GM23338 (cell line): Measurements from ENCODE around the gene COBL. TPM values are rescaled to one million over a fixed set of nuclear protein-coding genes. Genes with fewer than 3 reads are reported as not detected.

Source experiments
- ATAC-seq: fragments of 200-7000 bp; cut with Tn5 transposase; 3 replicates; pipeline ENCODE4 v1.9.1; 2020
- DNase-seq: peaks from one replicate; pipeline ENCODE4 v3.0.0-alpha.2; 2015; ENCODE audit warnings: low spot score
- H2AFZ ChIP-seq: fragments of 200-600 bp; sonication (generic); 2 replicates; pipeline ENCODE4 v1.8.0; 2016; ENCODE audit warnings: antibody characterized with exemption, mild to moderate bottlenecking, moderate library complexity
- H3F3A ChIP-seq: fragments of 200-600 bp; sonication (generic); replicated peaks from 2 replicates; pipeline ENCODE4 v1.8.0; 2017; ENCODE audit warnings: antibody characterized with exemption, mixed run types, low read depth
- H3K27ac ChIP-seq: fragments of 200-600 bp; sonication (generic); 2 replicates; pipeline ENCODE4 v1.6.1; 2016; ENCODE audit warnings: low read depth
- H3K27me3 ChIP-seq: fragments of 200-600 bp; sonication (generic); 2 replicates; pipeline ENCODE4 v1.8.0; 2016; ENCODE audit warnings: mild to moderate bottlenecking, mixed run types, moderate library complexity; ENCODE audit not compliant: insufficient read depth
- H3K36me3 ChIP-seq: fragments of 200-600 bp; sonication (generic); 2 replicates; pipeline ENCODE4 v1.8.0; 2016; ENCODE audit warnings: mild to moderate bottlenecking; ENCODE audit not compliant: insufficient read depth
- H3K4me1 ChIP-seq: fragments of 200-600 bp; sonication (generic); 2 replicates; pipeline ENCODE4 v1.8.0; 2016; ENCODE audit warnings: mild to moderate bottlenecking, moderate library complexity; ENCODE audit not compliant: insufficient read depth
- H3K4me2 ChIP-seq: fragments of 200-600 bp; sonication (generic); 2 replicates; pipeline ENCODE4 v1.7.1; 2017; ENCODE audit warnings: mixed run types
- H3K4me3 ChIP-seq: fragments of 200-600 bp; sonication (generic); 2 replicates; pipeline ENCODE4 v1.6.1; 2016; ENCODE audit warnings: mixed run types
- H3K79me2 ChIP-seq: fragments of 200-600 bp; sonication (generic); replicated peaks from 2 replicates; pipeline ENCODE4 v1.8.0; 2017; ENCODE audit warnings: mild to moderate bottlenecking; ENCODE audit not compliant: insufficient read depth
- H3K9me2 ChIP-seq: fragments of 200-600 bp; sonication (generic); 2 replicates; pipeline ENCODE4 v1.8.0; 2017; ENCODE audit not compliant: insufficient read depth
- H4K20me1 ChIP-seq: fragments of 200-600 bp; sonication (generic); replicated peaks from 2 replicates; pipeline ENCODE4 v1.8.0; 2017; ENCODE audit warnings: mild to moderate bottlenecking; ENCODE audit not compliant: insufficient read depth
- H3K27ac Mint-ChIP-seq: 2 replicates; pipeline ENCODE4 v1.8.0; 2020; ENCODE audit warnings: inconsistent platforms, mild to moderate bottlenecking, moderate library complexity, mixed read lengths
- H3K27me3 Mint-ChIP-seq: 3 replicates; pipeline ENCODE4 v1.8.0; 2022; ENCODE audit warnings: low read depth, mild to moderate bottlenecking, moderate library complexity, mixed read lengths, inconsistent platforms; ENCODE audit not compliant: insufficient read depth, poor library complexity
- H3K36me3 Mint-ChIP-seq: 3 replicates; pipeline ENCODE4 v1.8.0; 2021; ENCODE audit warnings: low read depth, mild to moderate bottlenecking, inconsistent platforms, moderate library complexity, mixed read lengths
- H3K4me1 Mint-ChIP-seq: 3 replicates; pipeline ENCODE4 v1.8.0; 2020; ENCODE audit warnings: mild to moderate bottlenecking, inconsistent platforms, mixed read lengths
- H3K4me3 Mint-ChIP-seq: 3 replicates; pipeline ENCODE4 v1.8.0; 2021; ENCODE audit warnings: moderate library complexity, mild to moderate bottlenecking, inconsistent platforms, mixed read lengths
- H3K9me3 Mint-ChIP-seq: 3 replicates; pipeline ENCODE4 v1.8.0; 2020; ENCODE audit warnings: moderate library complexity, mild to moderate bottlenecking, inconsistent platforms, mixed read lengths
- CREB1 ChIP-seq: fragments of 250-450 bp; sonication (Bioruptor Pico); IDR thresholded peaks from 2 replicates; pipeline ENCODE4 v1.5.0; 2020; ENCODE audit warnings: low read depth, mild to moderate bottlenecking, moderate library complexity
- EZH2 ChIP-seq: fragments of 200-600 bp; sonication (generic); IDR thresholded peaks from one replicate; pipeline ENCODE4 v1.8.0; 2017; ENCODE audit warnings: antibody characterized with exemption, mild to moderate bottlenecking, low read depth; ENCODE audit not compliant: unreplicated experiment
- EZH2phosphoT487 ChIP-seq: fragments of 200-600 bp; sonication (generic); IDR thresholded peaks from one replicate; pipeline ENCODE4 v1.8.1; 2018; ENCODE audit warnings: antibody characterized with exemption; ENCODE audit not compliant: unreplicated experiment
- JUNB ChIP-seq: IDR thresholded peaks from one replicate; pipeline ENCODE4 v1.6.1; 2016; ENCODE audit warnings: antibody characterized with exemption; ENCODE audit not compliant: unreplicated experiment
- NANOG ChIP-seq: IDR thresholded peaks from 2 replicates; pipeline ENCODE4 v1.6.1; 2016; ENCODE audit warnings: antibody characterized with exemption, borderline replicate concordance
- REST ChIP-seq: IDR thresholded peaks from one replicate; pipeline ENCODE4 v1.6.1; 2018; ENCODE audit warnings: antibody characterized with exemption; ENCODE audit not compliant: unreplicated experiment
- STAT1 ChIP-seq: IDR thresholded peaks from one replicate; pipeline ENCODE4 v1.6.1; 2016; ENCODE audit warnings: antibody characterized with exemption; ENCODE audit not compliant: unreplicated experiment
- ZNF114 ChIP-seq: fragments of 250-450 bp; sonication (Bioruptor Pico); IDR thresholded peaks from 2 replicates; pipeline ENCODE4 v1.5.0; 2020; ENCODE audit warnings: mild to moderate bottlenecking, moderate library complexity
- ZNF331 ChIP-seq: fragments of 250-450 bp; sonication (Bioruptor Pico); IDR thresholded peaks from 2 replicates; pipeline ENCODE4 v1.5.0; 2020; ENCODE audit warnings: low read depth, mild to moderate bottlenecking, moderate library complexity
- polyA plus RNA-seq: library from polyadenylated mRNA; unstranded; fragments of >200 nt; fragmentation: Nextera tagmentation; extraction: Ambion mirVana; gene quantifications from 2 replicates; pipeline ENCODE4 v1.2.1, GENCODE V29; 2016
- total RNA-seq: library from RNA; depleted of rRNA; stranded (reverse); fragments of >200 nt; shearing (Covaris generic); gene quantifications from 2 replicates; pipeline ENCODE4 v1.2.3, GENCODE V29; 2014
- TF ChIP-seq, protein P1 (sequence below): IDR thresholded peaks from 2 replicates; pipeline ENCODE4 v1.6.1; 2016; ENCODE audit warnings: antibody characterized with exemption
- TF ChIP-seq, protein P2 (sequence below), 2 experiments: fragments of 200-600 bp in 1 of 2; sonication (generic) in 1 of 2; conservative IDR thresholded peaks; 2 replicates each; pipeline versions ENCODE4 v1.5.1 to v1.6.1; 2016 to 2017; ENCODE audit warnings: antibody characterized with exemption in 2 of 2, low read depth in 2 of 2, mild to moderate bottlenecking in 2 of 2, moderate library complexity in 1 of 2
- TF ChIP-seq, protein P3 (sequence below): fragments of 250-450 bp; sonication (Bioruptor Pico); IDR thresholded peaks from 2 replicates; pipeline ENCODE4 v1.5.0; 2020; ENCODE audit warnings: mild to moderate bottlenecking, moderate library complexity

The COBL gene
- total and polyA plus RNA-seq, 2 experiments from 2014 or later: 18.3 to 51.9 TPM

GRCh38 chr7:51073171-51073570 lies 243.4 kb downstream of the COBL start (continued):
- no peak for TF ChIP-seq NANOG
- TF ChIP-seq CREB1: no peak
- TF ChIP-seq JUNB: no peak
- TF ChIP-seq REST: no peak
- TF ChIP-seq ZNF114: no peak
- TF ChIP-seq, protein P1, sequence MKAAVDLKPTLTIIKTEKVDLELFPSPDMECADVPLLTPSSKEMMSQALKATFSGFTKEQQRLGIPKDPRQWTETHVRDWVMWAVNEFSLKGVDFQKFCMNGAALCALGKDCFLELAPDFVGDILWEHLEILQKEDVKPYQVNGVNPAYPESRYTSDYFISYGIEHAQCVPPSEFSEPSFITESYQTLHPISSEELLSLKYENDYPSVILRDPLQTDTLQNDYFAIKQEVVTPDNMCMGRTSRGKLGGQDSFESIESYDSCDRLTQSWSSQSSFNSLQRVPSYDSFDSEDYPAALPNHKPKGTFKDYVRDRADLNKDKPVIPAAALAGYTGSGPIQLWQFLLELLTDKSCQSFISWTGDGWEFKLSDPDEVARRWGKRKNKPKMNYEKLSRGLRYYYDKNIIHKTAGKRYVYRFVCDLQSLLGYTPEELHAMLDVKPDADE: no peak
- TF ChIP-seq, protein P2, sequence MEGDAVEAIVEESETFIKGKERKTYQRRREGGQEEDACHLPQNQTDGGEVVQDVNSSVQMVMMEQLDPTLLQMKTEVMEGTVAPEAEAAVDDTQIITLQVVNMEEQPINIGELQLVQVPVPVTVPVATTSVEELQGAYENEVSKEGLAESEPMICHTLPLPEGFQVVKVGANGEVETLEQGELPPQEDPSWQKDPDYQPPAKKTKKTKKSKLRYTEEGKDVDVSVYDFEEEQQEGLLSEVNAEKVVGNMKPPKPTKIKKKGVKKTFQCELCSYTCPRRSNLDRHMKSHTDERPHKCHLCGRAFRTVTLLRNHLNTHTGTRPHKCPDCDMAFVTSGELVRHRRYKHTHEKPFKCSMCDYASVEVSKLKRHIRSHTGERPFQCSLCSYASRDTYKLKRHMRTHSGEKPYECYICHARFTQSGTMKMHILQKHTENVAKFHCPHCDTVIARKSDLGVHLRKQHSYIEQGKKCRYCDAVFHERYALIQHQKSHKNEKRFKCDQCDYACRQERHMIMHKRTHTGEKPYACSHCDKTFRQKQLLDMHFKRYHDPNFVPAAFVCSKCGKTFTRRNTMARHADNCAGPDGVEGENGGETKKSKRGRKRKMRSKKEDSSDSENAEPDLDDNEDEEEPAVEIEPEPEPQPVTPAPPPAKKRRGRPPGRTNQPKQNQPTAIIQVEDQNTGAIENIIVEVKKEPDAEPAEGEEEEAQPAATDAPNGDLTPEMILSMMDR (conservative IDR thresholded peaks at IDR 0.05; ENCODE audit: low read depth in 2 of 2): no peak
- TF ChIP-seq STAT1: no peak
- TF ChIP-seq EZH2: no peak
- no peak for TF ChIP-seq ZNF331 (CRISPR knock-in tag)
- TF ChIP-seq EZH2phosphoT487: no peak

DNA sequence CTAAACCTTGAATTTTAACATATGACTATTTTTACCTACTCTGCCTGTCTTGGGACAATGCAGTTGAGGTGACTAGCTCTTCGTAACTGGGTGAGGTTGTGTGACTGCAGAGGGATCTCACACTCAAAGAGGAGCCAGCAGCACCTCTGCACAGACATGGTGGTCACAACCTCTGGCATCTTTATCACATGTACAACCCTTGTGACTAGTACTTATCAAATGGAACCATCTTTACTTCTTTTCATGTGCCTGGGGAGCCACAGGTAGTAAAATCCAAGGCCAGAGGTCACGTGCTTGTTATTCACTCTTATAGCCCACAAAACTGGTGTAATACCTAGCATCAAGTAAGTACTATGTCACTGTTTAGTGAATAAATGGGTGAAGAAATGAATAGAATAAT lies 244.3 kb downstream of the COBL start:
- Mint-ChIP-seq H3K4me3 (no peak overlapping the region), H3K27ac (no peak overlapping the region), H3K27me3 (no peaks in the 10 kb centered on the region), H3K9me3 (no peaks in the 10 kb centered on the region), H3K4me1 (peaks cover 36% of the 10 kb centered on the region), H3K36me3 (no peaks in the 10 kb centered on the region)
- Histone ChIP-seq H3K79me2 (no peaks in the 10 kb centered on the region), H3K4me1 (peaks cover 15% of the 10 kb centered on the region; the same call in 1 of the 2 replicates), H3K4me2 (no peak overlapping the region), H4K20me1 (no peaks in the 10 kb centered on the region), H3K9me2 (no peaks in the 10 kb centered on the region), H2AFZ (no peak overlapping the region), H3F3A (no peaks in the 10 kb centered on the region), H3K36me3 (no peaks in the 10 kb centered on the region), H3K27ac (no peak overlapping the region), H3K27me3 (no peaks in the 10 kb centered on the region), H3K4me3 (no peak overlapping the region)
- no peak for ATAC-seq
- no peak for DNase-seq
- TF ChIP-seq STAT1: no peak
- no peak for TF ChIP-seq EZH2
- TF ChIP-seq JUNB: no peak
- TF ChIP-seq NANOG: no peak
- TF ChIP-seq, protein P3, sequence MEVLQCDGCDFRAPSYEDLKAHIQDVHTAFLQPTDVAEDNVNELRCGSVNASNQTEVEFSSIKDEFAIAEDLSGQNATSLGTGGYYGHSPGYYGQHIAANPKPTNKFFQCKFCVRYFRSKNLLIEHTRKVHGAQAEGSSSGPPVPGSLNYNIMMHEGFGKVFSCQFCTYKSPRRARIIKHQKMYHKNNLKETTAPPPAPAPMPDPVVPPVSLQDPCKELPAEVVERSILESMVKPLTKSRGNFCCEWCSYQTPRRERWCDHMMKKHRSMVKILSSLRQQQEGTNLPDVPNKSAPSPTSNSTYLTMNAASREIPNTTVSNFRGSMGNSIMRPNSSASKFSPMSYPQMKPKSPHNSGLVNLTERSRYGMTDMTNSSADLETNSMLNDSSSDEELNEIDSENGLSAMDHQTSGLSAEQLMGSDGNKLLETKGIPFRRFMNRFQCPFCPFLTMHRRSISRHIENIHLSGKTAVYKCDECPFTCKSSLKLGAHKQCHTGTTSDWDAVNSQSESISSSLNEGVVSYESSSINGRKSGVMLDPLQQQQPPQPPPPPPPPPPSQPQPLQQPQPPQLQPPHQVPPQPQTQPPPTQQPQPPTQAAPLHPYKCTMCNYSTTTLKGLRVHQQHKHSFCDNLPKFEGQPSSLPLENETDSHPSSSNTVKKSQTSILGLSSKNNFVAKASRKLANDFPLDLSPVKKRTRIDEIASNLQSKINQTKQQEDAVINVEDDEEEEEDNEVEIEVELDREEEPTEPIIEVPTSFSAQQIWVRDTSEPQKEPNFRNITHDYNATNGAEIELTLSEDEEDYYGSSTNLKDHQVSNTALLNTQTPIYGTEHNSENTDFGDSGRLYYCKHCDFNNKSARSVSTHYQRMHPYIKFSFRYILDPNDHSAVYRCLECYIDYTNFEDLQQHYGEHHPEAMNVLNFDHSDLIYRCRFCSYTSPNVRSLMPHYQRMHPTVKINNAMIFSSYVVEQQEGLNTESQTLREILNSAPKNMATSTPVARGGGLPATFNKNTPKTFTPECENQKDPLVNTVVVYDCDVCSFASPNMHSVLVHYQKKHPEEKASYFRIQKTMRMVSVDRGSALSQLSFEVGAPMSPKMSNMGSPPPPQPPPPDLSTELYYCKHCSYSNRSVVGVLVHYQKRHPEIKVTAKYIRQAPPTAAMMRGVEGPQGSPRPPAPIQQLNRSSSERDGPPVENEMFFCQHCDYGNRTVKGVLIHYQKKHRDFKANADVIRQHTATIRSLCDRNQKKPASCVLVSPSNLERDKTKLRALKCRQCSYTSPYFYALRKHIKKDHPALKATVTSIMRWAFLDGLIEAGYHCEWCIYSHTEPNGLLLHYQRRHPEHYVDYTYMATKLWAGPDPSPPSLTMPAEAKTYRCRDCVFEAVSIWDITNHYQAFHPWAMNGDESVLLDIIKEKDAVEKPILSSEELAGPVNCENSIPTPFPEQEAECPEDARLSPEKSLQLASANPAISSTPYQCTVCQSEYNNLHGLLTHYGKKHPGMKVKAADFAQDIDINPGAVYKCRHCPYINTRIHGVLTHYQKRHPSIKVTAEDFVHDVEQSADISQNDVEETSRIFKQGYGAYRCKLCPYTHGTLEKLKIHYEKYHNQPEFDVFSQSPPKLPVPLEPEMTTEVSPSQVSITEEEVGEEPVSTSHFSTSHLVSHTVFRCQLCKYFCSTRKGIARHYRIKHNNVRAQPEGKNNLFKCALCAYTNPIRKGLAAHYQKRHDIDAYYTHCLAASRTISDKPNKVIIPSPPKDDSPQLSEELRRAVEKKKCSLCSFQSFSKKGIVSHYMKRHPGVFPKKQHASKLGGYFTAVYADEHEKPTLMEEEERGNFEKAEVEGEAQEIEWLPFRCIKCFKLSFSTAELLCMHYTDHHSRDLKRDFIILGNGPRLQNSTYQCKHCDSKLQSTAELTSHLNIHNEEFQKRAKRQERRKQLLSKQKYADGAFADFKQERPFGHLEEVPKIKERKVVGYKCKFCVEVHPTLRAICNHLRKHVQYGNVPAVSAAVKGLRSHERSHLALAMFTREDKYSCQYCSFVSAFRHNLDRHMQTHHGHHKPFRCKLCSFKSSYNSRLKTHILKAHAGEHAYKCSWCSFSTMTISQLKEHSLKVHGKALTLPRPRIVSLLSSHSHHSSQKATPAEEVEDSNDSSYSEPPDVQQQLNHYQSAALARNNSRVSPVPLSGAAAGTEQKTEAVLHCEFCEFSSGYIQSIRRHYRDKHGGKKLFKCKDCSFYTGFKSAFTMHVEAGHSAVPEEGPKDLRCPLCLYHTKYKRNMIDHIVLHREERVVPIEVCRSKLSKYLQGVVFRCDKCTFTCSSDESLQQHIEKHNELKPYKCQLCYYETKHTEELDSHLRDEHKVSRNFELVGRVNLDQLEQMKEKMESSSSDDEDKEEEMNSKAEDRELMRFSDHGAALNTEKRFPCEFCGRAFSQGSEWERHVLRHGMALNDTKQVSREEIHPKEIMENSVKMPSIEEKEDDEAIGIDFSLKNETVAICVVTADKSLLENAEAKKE (CRISPR knock-in tag): no peak
- no peak for TF ChIP-seq ZNF114
